Activated CD4-positive, alpha-beta T cell treated with anti-CD3 and anti-CD28 coated beads, Interleukin-2, Interleukin-6, amounts not matched to agents 100 ng/mL and 50 ng/mL, durations not matched to agents 16 hours and 8 hours (primary cell): ENCODE results near the gene PGC.

Source experiments
- DNase-seq: peaks from one replicate; pipeline ENCODE4 v3.0.0-alpha.2; 2020

The PGC gene

GRCh38 chr6:41693281-41694240, 53.6 kb downstream of the PGC start:
- DNase-seq = no peak

GRCh38 chr6:41692730-41693129, 54.5 kb downstream of the PGC start:
- DNase-seq = no peak

GRCh38 chr6:41692080-41692675, 55.0 kb downstream of the PGC start:
- DNase-seq = no peak

GRCh38 chr6:41691426-41692079, 55.6 kb downstream of the PGC start:
- DNase-seq = no peak

GRCh38 chr6:41690541-41691330, 56.5 kb downstream of the PGC start:
- DNase-seq = no peak

GRCh38 chr6:41689171-41690008, 57.8 kb downstream of the PGC start:
- no peak for DNase-seq

- no peak for DNase-seq
Measured at GRCh38 chr6:41688256-41688965, 58.8 kb downstream of the PGC start.

- no peak for DNase-seq
Measured at GRCh38 chr6:41687501-41688175, 59.6 kb downstream of the PGC start.
